MM.1S (cell line): ENCODE data around the gene CCDC73.

ENCODE experiments used
- EZH2 ChIP-seq: fragments of 300-600 bp; sonication (generic); optimal IDR thresholded peaks from 2 replicates; pipeline ENCODE3; 2017; ENCODE audit warnings: low read depth, mild to moderate bottlenecking, antibody characterized with exemption, low read length, mixed read lengths
- TF ChIP-seq, protein P1 (sequence below): fragments of 300-600 bp; sonication (generic); IDR thresholded peaks from 2 replicates; pipeline ENCODE4 v1.5.1; 2016; ENCODE audit warnings: antibody characterized with exemption, low read length, mixed read lengths

GRCh38 chr11:32833921-32834320 is 39.5 kb upstream of the CCDC73 start:
- TF ChIP-seq, protein P1, sequence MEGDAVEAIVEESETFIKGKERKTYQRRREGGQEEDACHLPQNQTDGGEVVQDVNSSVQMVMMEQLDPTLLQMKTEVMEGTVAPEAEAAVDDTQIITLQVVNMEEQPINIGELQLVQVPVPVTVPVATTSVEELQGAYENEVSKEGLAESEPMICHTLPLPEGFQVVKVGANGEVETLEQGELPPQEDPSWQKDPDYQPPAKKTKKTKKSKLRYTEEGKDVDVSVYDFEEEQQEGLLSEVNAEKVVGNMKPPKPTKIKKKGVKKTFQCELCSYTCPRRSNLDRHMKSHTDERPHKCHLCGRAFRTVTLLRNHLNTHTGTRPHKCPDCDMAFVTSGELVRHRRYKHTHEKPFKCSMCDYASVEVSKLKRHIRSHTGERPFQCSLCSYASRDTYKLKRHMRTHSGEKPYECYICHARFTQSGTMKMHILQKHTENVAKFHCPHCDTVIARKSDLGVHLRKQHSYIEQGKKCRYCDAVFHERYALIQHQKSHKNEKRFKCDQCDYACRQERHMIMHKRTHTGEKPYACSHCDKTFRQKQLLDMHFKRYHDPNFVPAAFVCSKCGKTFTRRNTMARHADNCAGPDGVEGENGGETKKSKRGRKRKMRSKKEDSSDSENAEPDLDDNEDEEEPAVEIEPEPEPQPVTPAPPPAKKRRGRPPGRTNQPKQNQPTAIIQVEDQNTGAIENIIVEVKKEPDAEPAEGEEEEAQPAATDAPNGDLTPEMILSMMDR, result no peak
- TF ChIP-seq EZH2, result no peak
